Stomach smooth muscle (tissue), 2 donors: ENCODE data around the gene ABCC4.

Source experiments
- H3K27ac ChIP-seq: one replicate; pipeline ENCODE4 v1.7.0; 2013; ENCODE audit warnings: mild to moderate bottlenecking, low read length, inconsistent platforms
- H3K27me3 ChIP-seq, 2 donors: one replicate each; pipeline ENCODE4 v1.7.0; 2013; ENCODE audit warnings: low read length in 2 of 2; ENCODE audit not compliant: insufficient read depth in 2 of 2, control insufficient read depth in 1 of 2
- H3K36me3 ChIP-seq, 2 donors: one replicate each; pipeline ENCODE4 v1.7.0; 2013; ENCODE audit warnings: low read length in 2 of 2; ENCODE audit not compliant: control insufficient read depth in 2 of 2, insufficient read depth in 2 of 2
- H3K4me1 ChIP-seq: one replicate; pipeline ENCODE4 v1.7.0; 2013; ENCODE audit warnings: low read length; ENCODE audit not compliant: control insufficient read depth, insufficient read depth
- H3K4me3 ChIP-seq, 2 donors: one replicate each; pipeline ENCODE4 v1.7.0; 2013; ENCODE audit warnings: low read length in 2 of 2
- H3K9ac ChIP-seq, 2 donors: one replicate each; pipeline ENCODE4 v1.7.0; 2013; ENCODE audit warnings: low read length in 2 of 2, mild to moderate bottlenecking in 1 of 2
- H3K9me3 ChIP-seq, 2 donors: one replicate each; pipeline ENCODE4 v1.7.0; 2013; ENCODE audit warnings: low read length in 2 of 2; ENCODE audit not compliant: control insufficient read depth in 2 of 2
- donor health status: healthy.
- donor health status: Pancreatic carcinoma.

The ABCC4 gene

DNA sequence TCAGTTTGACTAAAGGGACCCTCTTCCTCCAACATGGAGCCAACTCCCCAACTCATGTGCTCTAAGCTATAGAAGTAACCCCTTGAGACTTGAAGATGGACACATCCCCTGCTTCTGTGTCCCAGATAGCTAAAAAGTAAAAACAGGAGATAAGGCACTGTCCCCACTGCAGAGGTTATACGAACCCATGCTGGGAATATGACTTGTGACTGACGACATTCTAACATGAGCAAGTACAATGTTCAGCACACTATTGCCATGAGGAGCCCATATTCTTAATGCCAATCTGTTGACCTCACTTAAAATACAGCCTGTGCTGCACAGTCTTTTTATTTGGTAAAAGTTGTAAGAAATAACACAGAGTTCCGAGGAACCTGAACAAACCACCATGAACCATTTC is 71.4 kb downstream of the ABCC4 start:
- no peak overlapping the region for H3K27ac ChIP-seq
- no peak overlapping the region for H3K4me3 ChIP-seq
- H3K4me1 ChIP-seq = no peaks in the 10 kb centered on the region
- H3K27me3 ChIP-seq = no peaks in the 10 kb centered on the region
- no peak overlapping the region for H3K9ac ChIP-seq
- H3K9me3 ChIP-seq = no peaks in the 10 kb centered on the region
- H3K36me3 ChIP-seq = no peaks in the 10 kb centered on the region

GRCh38 chr13:95228130-95228529 is 73.1 kb downstream of the ABCC4 start:
- Histone ChIP-seq H3K27me3 (no peaks in the 10 kb centered on the region), H3K9ac (no peak overlapping the region), H3K4me1 (no peaks in the 10 kb centered on the region), H3K4me3 (no peak overlapping the region), H3K9me3 (no peaks in the 10 kb centered on the region), H3K36me3 (no peaks in the 10 kb centered on the region), H3K27ac (no peak overlapping the region)

DNA sequence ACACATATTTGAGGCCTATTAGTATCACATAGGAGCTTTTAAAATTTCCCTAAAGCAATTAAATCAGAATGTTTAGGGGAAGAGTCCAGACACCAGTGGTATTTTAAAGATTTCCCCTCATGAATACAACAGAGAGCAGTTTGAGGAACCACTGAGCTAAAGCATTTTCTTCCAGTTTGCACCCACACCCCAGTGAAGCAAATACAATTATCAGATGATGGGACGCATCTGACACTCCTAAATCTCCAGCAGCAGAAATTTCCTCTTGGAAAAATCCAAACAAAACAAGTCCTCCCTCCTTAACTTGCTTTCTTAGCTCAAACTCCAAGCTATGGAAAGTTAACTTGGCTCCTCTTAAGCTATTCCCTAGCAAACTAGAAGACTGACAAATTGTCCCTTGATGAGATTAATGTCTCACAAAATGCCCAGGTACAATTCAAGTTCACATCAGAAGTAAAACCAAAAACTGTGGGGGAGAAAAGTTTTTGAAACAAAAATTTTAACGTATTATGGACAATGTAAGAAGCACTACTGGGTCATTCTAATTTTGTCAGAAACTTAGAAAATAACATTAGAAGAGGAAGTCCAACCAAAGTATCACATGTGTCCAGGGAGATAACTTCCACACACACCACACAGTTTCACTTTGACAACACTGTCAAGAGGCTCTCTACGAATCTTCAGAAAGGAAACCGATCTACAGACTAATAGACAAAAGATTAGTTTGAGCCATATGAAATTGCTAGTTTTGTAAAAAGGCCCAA is 74.1 kb downstream of the ABCC4 start:
- H3K9ac ChIP-seq = no peak overlapping the region
- no peaks in the 10 kb centered on the region for H3K9me3 ChIP-seq
- H3K27me3 ChIP-seq = no peaks in the 10 kb centered on the region
- no peaks in the 10 kb centered on the region for H3K4me1 ChIP-seq
- no peaks in the 10 kb centered on the region for H3K36me3 ChIP-seq
- H3K4me3 ChIP-seq = no peak overlapping the region
- H3K27ac ChIP-seq = no peak overlapping the region

DNA sequence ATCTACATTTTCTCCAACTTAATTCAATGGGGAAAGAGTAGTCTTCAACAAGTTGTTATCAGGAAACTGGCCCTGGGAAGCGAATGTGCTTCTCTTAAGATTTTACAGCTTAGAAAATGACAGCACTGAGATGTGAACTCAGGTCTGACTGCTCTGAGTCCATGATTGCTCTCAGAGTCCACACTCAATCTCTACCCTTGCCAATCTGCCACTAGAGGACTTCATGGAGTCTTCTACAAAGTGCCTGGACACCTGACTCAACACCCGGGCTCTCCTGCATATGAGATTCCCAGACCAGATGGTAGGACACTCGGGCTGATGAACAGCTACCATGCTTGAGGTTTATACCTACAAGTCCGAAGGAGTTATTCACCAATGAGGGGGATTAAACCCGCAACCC is 74.8 kb downstream of the ABCC4 start:
- Histone ChIP-seq H3K4me1 (no peaks in the 10 kb centered on the region), H3K9ac (no peak overlapping the region), H3K9me3 (no peaks in the 10 kb centered on the region), H3K36me3 (no peaks in the 10 kb centered on the region), H3K4me3 (no peak overlapping the region), H3K27me3 (no peaks in the 10 kb centered on the region), H3K27ac (no peak overlapping the region)

DNA sequence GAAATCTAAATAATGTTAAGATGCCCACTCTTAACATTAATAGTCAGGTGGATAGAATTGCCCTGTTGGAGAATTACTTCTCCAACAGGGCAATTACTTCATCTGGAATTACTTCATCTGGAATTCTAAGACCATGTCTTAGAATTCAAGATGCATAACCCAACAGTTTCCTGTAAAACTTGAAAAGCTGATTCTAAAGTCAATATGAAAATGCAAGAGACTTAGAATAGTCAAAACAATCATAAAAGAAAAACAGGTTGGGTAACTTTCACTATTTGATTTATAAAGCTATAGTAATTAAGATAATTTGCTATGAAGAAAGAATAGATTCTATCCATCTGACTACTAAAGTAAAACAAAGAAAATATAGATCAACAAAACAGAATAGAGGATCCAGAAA is 75.2 kb downstream of the ABCC4 start:
- no peak overlapping the region for H3K4me3 ChIP-seq
- no peaks in the 10 kb centered on the region for H3K27me3 ChIP-seq
- no peaks in the 10 kb centered on the region for H3K36me3 ChIP-seq
- H3K27ac ChIP-seq = no peak overlapping the region
- H3K9ac ChIP-seq = no peak overlapping the region
- no peaks in the 10 kb centered on the region for H3K9me3 ChIP-seq
- H3K4me1 ChIP-seq = no peaks in the 10 kb centered on the region

DNA sequence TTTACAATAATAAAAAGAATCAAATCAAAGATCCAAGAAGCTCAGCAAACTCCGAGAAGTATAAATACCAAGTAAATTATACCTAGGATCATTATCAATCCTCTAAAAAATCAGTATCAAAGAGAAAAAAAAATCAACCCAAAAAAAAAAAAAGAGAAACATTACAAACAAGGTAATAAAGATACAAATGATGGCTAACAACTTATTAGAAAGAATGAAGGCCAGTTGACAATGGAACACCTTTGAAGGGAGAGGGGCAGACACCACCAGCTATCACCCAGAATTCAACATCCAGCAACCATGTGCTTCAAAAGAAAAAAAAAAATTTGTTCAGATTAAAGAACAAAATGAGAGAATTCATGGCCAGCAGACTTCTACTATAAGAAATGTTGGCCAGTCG is 77.2 kb downstream of the ABCC4 start:
- Histone ChIP-seq H3K4me3 (no peak overlapping the region), H3K9ac (no peak overlapping the region), H3K27me3 (no peaks in the 10 kb centered on the region), H3K4me1 (no peaks in the 10 kb centered on the region), H3K27ac (no peak overlapping the region), H3K9me3 (no peaks in the 10 kb centered on the region), H3K36me3 (no peaks in the 10 kb centered on the region)

DNA sequence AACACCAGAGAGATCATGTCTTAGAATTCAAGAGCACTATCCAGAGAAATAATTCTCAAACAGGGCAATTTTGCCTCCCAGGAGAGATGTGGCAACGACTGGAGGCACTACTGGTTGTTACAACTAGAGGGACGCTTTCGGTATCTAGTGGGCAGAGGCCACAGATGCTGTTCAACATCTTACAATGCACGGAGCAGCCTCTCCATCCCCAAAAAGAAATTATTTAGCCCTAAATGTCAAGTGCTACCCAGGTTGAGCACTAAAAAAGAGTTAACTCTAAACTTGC is 78.6 kb downstream of the ABCC4 start:
- no peak overlapping the region for H3K9ac ChIP-seq
- no peaks in the 10 kb centered on the region for H3K36me3 ChIP-seq
- no peaks in the 10 kb centered on the region for H3K9me3 ChIP-seq
- H3K27ac ChIP-seq = no peak overlapping the region
- H3K4me1 ChIP-seq = no peaks in the 10 kb centered on the region
- H3K27me3 ChIP-seq = no peaks in the 10 kb centered on the region
- no peak overlapping the region for H3K4me3 ChIP-seq

GRCh38 chr13:95221971-95222732 is 79.1 kb downstream of the ABCC4 start:
- Histone ChIP-seq H3K36me3 (no peaks in the 10 kb centered on the region), H3K27me3 (no peaks in the 10 kb centered on the region), H3K4me1 (no peaks in the 10 kb centered on the region), H3K9me3 (no peaks in the 10 kb centered on the region), H3K27ac (no peak overlapping the region), H3K4me3 (no peak overlapping the region), H3K9ac (no peak overlapping the region)

DNA sequence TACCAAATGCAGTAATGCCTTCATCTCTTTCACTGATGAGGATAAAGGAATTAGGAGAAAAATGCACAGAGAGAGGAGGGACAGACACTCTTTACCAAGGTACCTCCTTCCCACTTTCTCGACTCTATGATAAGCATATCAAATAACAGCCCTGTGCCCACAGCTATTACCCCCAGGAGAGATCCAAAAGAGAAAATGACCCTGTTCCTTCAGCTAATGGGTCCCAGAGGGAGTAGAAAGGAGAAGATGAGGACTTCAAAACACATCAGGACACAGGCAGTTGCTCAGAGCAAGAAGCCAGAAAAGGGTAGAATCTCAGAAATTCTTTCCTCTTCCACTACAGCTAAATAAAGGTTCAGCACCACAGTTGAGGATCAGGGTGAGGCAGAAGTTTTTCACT is 80.6 kb downstream of the ABCC4 start:
- H3K36me3 ChIP-seq = no peaks in the 10 kb centered on the region
- H3K27me3 ChIP-seq = no peaks in the 10 kb centered on the region
- H3K4me1 ChIP-seq = no peaks in the 10 kb centered on the region
- H3K4me3 ChIP-seq = no peak overlapping the region
- H3K9ac ChIP-seq = no peak overlapping the region
- H3K9me3 ChIP-seq = no peaks in the 10 kb centered on the region
- no peak overlapping the region for H3K27ac ChIP-seq

DNA sequence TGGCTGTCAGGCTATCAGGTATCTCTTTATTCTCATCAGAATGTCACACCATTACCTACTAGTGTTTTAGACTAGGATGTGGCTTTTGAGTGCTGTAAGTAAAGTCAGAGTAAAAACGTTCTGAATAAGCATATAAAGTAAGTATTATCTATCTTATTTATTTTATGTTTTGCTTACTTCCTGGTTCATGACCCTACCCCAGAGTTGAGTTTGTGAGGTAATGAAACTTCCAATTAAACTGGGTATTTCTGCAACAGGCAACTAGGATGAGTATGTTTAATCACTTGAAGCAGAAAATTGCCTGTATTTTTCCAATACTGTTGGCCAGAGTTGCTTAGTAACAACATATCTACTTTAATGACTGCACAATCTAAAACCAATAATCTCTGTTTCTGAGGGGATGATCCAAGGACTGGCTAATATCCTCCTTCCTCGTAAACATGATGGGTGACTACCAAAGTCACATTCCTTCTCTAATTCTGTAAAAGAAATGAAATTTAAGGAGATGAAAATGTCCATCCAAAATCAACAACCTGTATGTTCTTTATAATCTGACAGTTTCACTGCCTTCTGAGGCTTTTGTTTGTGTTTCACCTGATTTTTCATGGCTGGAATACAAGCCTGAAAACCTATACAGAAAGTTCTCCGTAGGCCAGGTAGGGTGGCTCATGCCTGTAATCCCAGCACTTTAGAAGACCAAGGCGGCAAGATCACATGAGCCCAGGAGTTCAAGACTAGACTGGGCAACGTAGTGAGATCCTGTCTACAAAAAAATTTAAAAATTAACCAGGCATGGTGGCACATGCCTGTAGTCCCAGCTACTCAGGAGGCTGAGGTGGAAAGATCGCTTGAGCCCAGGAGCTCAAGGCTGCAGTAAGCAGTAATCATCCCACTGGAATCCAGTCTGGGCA is 83.1 kb downstream of the ABCC4 start:
- Histone ChIP-seq H3K27ac (no peak overlapping the region), H3K9me3 (no peaks in the 10 kb centered on the region), H3K36me3 (no peaks in the 10 kb centered on the region), H3K9ac (no peak overlapping the region), H3K27me3 (no peaks in the 10 kb centered on the region), H3K4me1 (no peaks in the 10 kb centered on the region), H3K4me3 (no peak overlapping the region)
